K562 (cell line): ENCODE data around the gene MAP4K4. TPM values are rescaled to one million over a fixed set of nuclear protein-coding genes. Genes with fewer than 3 reads are reported as not detected.

Source experiments
- ATAC-seq: fragments of 200-7000 bp; cut with Tn5 transposase; 3 replicates; pipeline ENCODE4 v1.9.1; 2020; ENCODE audit warnings: moderate library complexity
- BruUV-seq: library from RNA; stranded (reverse); fragments of 400-500 nt; replicated peaks from 2 replicates; lab custom pipeline; 2021; lab: Mats Ljungman, UMichigan
- CTCF ChIA-PET: fragments of 300-600 bp; formaldehyde crosslinking; extraction: SDS; loops from one replicate; lab custom pipeline; 2021; ENCODE audit warnings: low intra/inter-chr PET ratio; lab: Yijun Ruan, JAX
- POLR2A ChIA-PET: fragments of 300-600, 350-650 bp; sonication (Branson Sonifier 250); formaldehyde crosslinking; extraction: SDS; loops from one replicate; lab custom pipeline; 2021; ENCODE audit warnings: antibody characterized with exemption, inconsistent platforms; lab: Yijun Ruan, JAX
- DNase-seq, 4 experiments: peaks; one replicate each; pipeline versions ENCODE4 v3.0.0 to v3.0.0-alpha.2; 2011 to 2018; ENCODE audit warnings: low spot score in 3 of 4, mixed read lengths in 3 of 4; ENCODE audit errors: extremely low read depth in 1 of 4
- FAIRE-seq: peaks from 2 replicates; lab custom pipeline; 2011; peaks lifted over from hg19 to GRCh38; lab: Jason Lieb, UNC
- H2AFZ ChIP-seq: 2 replicates; pipeline ENCODE4 v1.6.0; 2011; ENCODE audit warnings: low read depth, low read length, control low read depth, inconsistent platforms
- H3K27ac ChIP-seq: fragments of 200-600 bp; 3 replicates; pipeline ENCODE4 v1.8.0; 2011; ENCODE audit warnings: low read depth, mild to moderate bottlenecking, control low read depth, inconsistent platforms, low read length, moderate library complexity, mixed read lengths; ENCODE audit errors: extremely low read depth
- H3K27me3 ChIP-seq, 2 experiments: fragments of 300-600 bp in 1 of 2; 2 replicates in 1 of 2; 3 replicates in 1 of 2; pipeline versions ENCODE4 v1.6.0 to v1.8.0; 2011; ENCODE audit warnings: inconsistent platforms in 2 of 2, low read length in 2 of 2, mild to moderate bottlenecking in 1 of 2, mixed read lengths in 1 of 2, moderate library complexity in 1 of 2; ENCODE audit not compliant: control insufficient read depth in 2 of 2, insufficient read depth in 2 of 2
- H3K36me3 ChIP-seq: fragments of 300-600 bp; 3 replicates; pipeline ENCODE4 v1.8.0; 2011; ENCODE audit warnings: mild to moderate bottlenecking, low read length, inconsistent platforms; ENCODE audit not compliant: control insufficient read depth, insufficient read depth
- H3K4me1 ChIP-seq, 2 experiments: fragments of 200-600 bp in 1 of 2; replicated peaks in 1 of 2; 2 replicates in 1 of 2; 3 replicates in 1 of 2; pipeline versions ENCODE4 v1.5.1 to v1.8.0; 2011; ENCODE audit warnings: inconsistent platforms in 2 of 2, low read length in 2 of 2, mild to moderate bottlenecking in 1 of 2, mixed read lengths in 1 of 2, moderate library complexity in 1 of 2; ENCODE audit not compliant: control insufficient read depth in 2 of 2, insufficient read depth in 2 of 2
- H3K4me2 ChIP-seq: 2 replicates; pipeline ENCODE4 v1.6.1; 2011; ENCODE audit warnings: low read length, control low read depth, inconsistent platforms, mixed read lengths; ENCODE audit not compliant: insufficient read depth
- H3K4me3 ChIP-seq: fragments of 200-600 bp; sonication (generic), shearing (Covaris generic); 2 replicates; pipeline ENCODE4 v1.5.1; 2016; ENCODE audit warnings: control low read depth, inconsistent platforms
- H3K79me2 ChIP-seq: fragments of 200-600 bp; 3 replicates; pipeline ENCODE4 v1.8.0; 2011; ENCODE audit warnings: low read length, inconsistent platforms; ENCODE audit not compliant: control insufficient read depth, insufficient read depth
- H3K9ac ChIP-seq, 2 experiments: 2 replicates each; pipeline versions ENCODE4 v1.6.0 to v1.6.1; 2011; ENCODE audit warnings: low read depth in 2 of 2, low read length in 2 of 2, control low read depth in 1 of 2, inconsistent platforms in 1 of 2, mild to moderate bottlenecking in 1 of 2, mixed read lengths in 1 of 2; ENCODE audit not compliant: insufficient read depth in 1 of 2
- H3K9me1 ChIP-seq: one replicate; pipeline ENCODE4 v1.6.0; 2011; ENCODE audit warnings: inconsistent platforms, mild to moderate bottlenecking, low read length, moderate library complexity; ENCODE audit not compliant: control insufficient read depth, insufficient read depth
- H3K9me3 ChIP-seq: replicated peaks from 2 replicates; pipeline ENCODE4 v1.5.1; 2011; ENCODE audit warnings: low read depth, low read length, inconsistent platforms; ENCODE audit not compliant: control insufficient read depth, insufficient read depth
- H4K20me1 ChIP-seq: replicated peaks from 2 replicates; pipeline ENCODE4 v1.6.1; 2011; ENCODE audit warnings: low read length, inconsistent platforms, mixed read lengths; ENCODE audit not compliant: control insufficient read depth, insufficient read depth
- ARNT ChIP-seq, 2 experiments: fragments of 450-650 bp; IDR thresholded peaks; 2 replicates each; pipeline ENCODE4 v1.6.1; 2016; ENCODE audit warnings: mild to moderate bottlenecking in 1 of 2
- ELF4 ChIP-seq: fragments of 450-650 bp; formaldehyde crosslinking; IDR thresholded peaks from 2 replicates; pipeline ENCODE4 v1.4.0; 2022; ENCODE audit warnings: missing genetic modification characterization
- EP300 ChIP-seq: IDR thresholded peaks from 2 replicates; pipeline ENCODE4 v1.6.1; 2012; ENCODE audit warnings: low read length, improper control_type of control experiment
- FOS ChIP-seq: IDR thresholded peaks from 3 replicates; pipeline ENCODE4 v1.6.1; 2011; ENCODE audit not compliant: insufficient read length; ENCODE audit errors: extremely low read depth
- GABPB1 ChIP-seq: sonication (generic); formaldehyde crosslinking; IDR thresholded peaks from 2 replicates; pipeline ENCODE4 v1.8.0; 2022; ENCODE audit warnings: mild to moderate bottlenecking, missing genetic modification reagents
- HIVEP1 ChIP-seq: fragments of 250-450 bp; sonication (Bioruptor Pico); IDR thresholded peaks from 2 replicates; pipeline ENCODE4 v1.4.0; 2020; ENCODE audit warnings: mild to moderate bottlenecking
- HMG20B ChIP-seq: fragments of 250-450 bp; sonication (Bioruptor Pico); IDR thresholded peaks from 2 replicates; pipeline ENCODE4 v1.5.0; 2021; ENCODE audit warnings: mild to moderate bottlenecking
- KLF6 ChIP-seq: fragments of 250-450 bp; sonication (Bioruptor Pico); IDR thresholded peaks from 2 replicates; pipeline ENCODE4 v1.4.0; 2020; ENCODE audit warnings: mild to moderate bottlenecking, moderate library complexity, borderline replicate concordance
- MLX ChIP-seq, 2 experiments: fragments of 450-650 bp in 1 of 2; sonication (generic) in 1 of 2; formaldehyde crosslinking; conservative IDR thresholded peaks; 2 replicates each; pipeline versions ENCODE4 v1.4.0 to v1.8.1; 2020 to 2022; ENCODE audit warnings: mild to moderate bottlenecking in 1 of 2, missing genetic modification reagents in 1 of 2
- NR2C1 ChIP-seq, 2 experiments: fragments of 450-650 bp; IDR thresholded peaks; 2 replicates each; pipeline ENCODE4 v1.6.1; 2017; ENCODE audit warnings: mild to moderate bottlenecking in 2 of 2, antibody characterized with exemption in 1 of 2, inconsistent platforms in 1 of 2, missing compliant biosample characterization in 1 of 2, missing genetic modification characterization in 1 of 2
- SIRT6 ChIP-seq: IDR thresholded peaks from one replicate; pipeline ENCODE4 v1.6.1; 2012; ENCODE audit warnings: low read depth, mild to moderate bottlenecking, control low read depth, inconsistent platforms, low read length, moderate library complexity
- SIX5 ChIP-seq, 2 experiments: IDR thresholded peaks; 2 replicates each; pipeline ENCODE4 v1.6.1; 2011; ENCODE audit warnings: low read length in 2 of 2, borderline replicate concordance in 1 of 2, low read depth in 1 of 2, mild to moderate bottlenecking in 1 of 2, moderate library complexity in 1 of 2; ENCODE audit not compliant: insufficient read depth in 1 of 2
- TEAD4 ChIP-seq, 2 experiments: sonication (generic) in 1 of 2; formaldehyde crosslinking in 1 of 2; IDR thresholded peaks; 2 replicates each; pipeline versions ENCODE4 v1.6.1 to v1.8.0; 2012 to 2022; ENCODE audit warnings: borderline replicate concordance in 1 of 2, inconsistent platforms in 1 of 2, low read length in 1 of 2, mild to moderate bottlenecking in 1 of 2, missing genetic modification reagents in 1 of 2
- THRAP3 ChIP-seq: fragments of 450-650 bp; IDR thresholded peaks from 2 replicates; pipeline ENCODE4 v1.6.1; 2016; ENCODE audit warnings: mild to moderate bottlenecking, inconsistent platforms, borderline replicate concordance
- YY1 ChIP-seq, 3 experiments: IDR thresholded peaks; 2 replicates each; pipeline ENCODE4 v1.6.1; 2011; ENCODE audit warnings: low read length in 2 of 3, mild to moderate bottlenecking in 2 of 3, moderate library complexity in 2 of 3, borderline replicate concordance in 1 of 3, control low read depth in 1 of 3, low read depth in 1 of 3; ENCODE audit not compliant: insufficient read depth in 3 of 3, insufficient replicate concordance in 2 of 3, control insufficient read depth in 1 of 3, insufficient read length in 1 of 3; ENCODE audit errors: extremely low read depth in 1 of 3
- ZBTB34 ChIP-seq: fragments of 250-450 bp; sonication (Bioruptor Pico); IDR thresholded peaks from 2 replicates; pipeline ENCODE4 v1.8.0; 2021; ENCODE audit warnings: mild to moderate bottlenecking, moderate library complexity
- ZNF224 ChIP-seq: sonication (generic); formaldehyde crosslinking; IDR thresholded peaks from 2 replicates; pipeline ENCODE4 v1.8.0; 2022; ENCODE audit warnings: mild to moderate bottlenecking, missing genetic modification reagents
- ZNF398 ChIP-seq: fragments of 250-450 bp; sonication (Bioruptor Pico); IDR thresholded peaks from 2 replicates; pipeline ENCODE4 v1.8.0; 2021; ENCODE audit warnings: moderate library complexity, mild to moderate bottlenecking, inconsistent platforms
- ZNF696 ChIP-seq: fragments of 250-450 bp; sonication (Bioruptor Pico); conservative IDR thresholded peaks from 2 replicates; pipeline ENCODE4 v1.4.0; 2020; ENCODE audit warnings: mild to moderate bottlenecking, moderate library complexity
- WGBS: fragments of 100-300 bp; shearing (Covaris generic); methylation state at CpG from one replicate; pipeline ENCODE4 v1.1.6; 2016; ENCODE audit warnings: low coverage, mixed read lengths; ENCODE audit not compliant: insufficient coverage; ENCODE audit errors: missing lambda C conversion rate; 5-methylcytosine and 5-hydroxymethylcytosine counted together
- in situ Hi-C: fragments of 300-500 bp; cut with MboI; formaldehyde crosslinking; loops from 4 replicates; pipeline ENCODE4 v1.15.0; 2018; ENCODE audit warnings: inconsistent platforms, mixed read lengths
- intact Hi-C: fragments of 100-400 bp; cut with micrococcal nuclease; formaldehyde crosslinking; loops from 2 replicates; pipeline ENCODE4 v1.14.2; 2022
- polyA plus RNA-seq, 8 experiments: library from polyadenylated mRNA; depleted of rRNA in 4 of 8; stranded (reverse) in 5 of 8; unstranded in 3 of 8; fragments of >200 nt; fragmentation: Nextera tagmentation in 2 of 8; fragmentation: Illumina TruSeq in 1 of 8; extraction: Ambion mirVana in 2 of 8; extraction: Trizol in 1 of 8; gene quantifications; 2 replicates each; pipeline versions ENCODE4 v1.2.1 to v1.2.3, GENCODE V29; 2011 to 2014; ENCODE audit warnings: inconsistent platforms in 1 of 8, missing spikeins in 1 of 8
- total RNA-seq, 7 experiments: library from RNA; depleted of rRNA in 6 of 7; stranded (reverse); fragments of >200 nt in 6 of 7; fragmentation: Illumina TruSeq in 2 of 7; extraction: Trizol in 2 of 7; gene quantifications; 2 replicates each; pipeline versions ENCODE4 v1.2.1 to v1.2.3, GENCODE V29; 2011 to 2021; ENCODE audit warnings: low replicate concordance in 1 of 7

Gene MAP4K4
- total and polyA plus RNA-seq, 9 of the 15 experiments (the other 6 are each of a cell fraction or from before 2014, with no cell fraction given), result 7.6 to 76.4 (median 50.6) TPM

GRCh38 chr2:101750688-101751087 lies 53.2 kb downstream of the MAP4K4 start:
- Histone ChIP-seq H2AFZ (no peak overlapping the region), H3K4me1 (peaks cover 7 to 29% of the 10 kb centered on the region in 2 experiments; a peak in 4 of 5 replicates), H4K20me1 (peaks cover 6% of the 10 kb centered on the region), H3K9me3 (no peaks in the 10 kb centered on the region), H3K4me3 (no peak overlapping the region), H3K27ac (no peak overlapping the region), H3K79me2 (peaks cover 65% of the 10 kb centered on the region), H3K9ac (no peak overlapping the region), H3K36me3 (no peaks in the 10 kb centered on the region), H3K4me2 (no peak overlapping the region), H3K27me3 (no peaks in the 10 kb centered on the region), H3K9me1 (no peaks in the 10 kb centered on the region)
- FAIRE-seq (no peak), DNase-seq (no peak), ATAC-seq (no peak)
- in situ Hi-C loops, result no loop called here
- intact Hi-C loops, result loop anchor here (5.0 kb wide), 1 partner anchor 43 kb away; no protein-coding TSS in a partner anchor
- TF ChIP-seq KLF6 (CRISPR knock-in tag) (no peak), SIRT6 (no peak), FOS (no peak), TEAD4 (IDR thresholded peaks at IDR 0.05; ENCODE audit: low read length) (no peak), TEAD4 (CRISPR knock-in tag; IDR thresholded peaks at IDR 0.05; ENCODE audit: borderline replicate concordance) (no peak), NR2C1 (IDR thresholded peaks at IDR 0.05) (no peak), NR2C1 (tag; IDR thresholded peaks at IDR 0.05) (no peak), MLX (CRISPR knock-in tag; conservative IDR thresholded peaks at IDR 0.05) (no peak), HIVEP1 (no peak), SIX5 (IDR thresholded peaks at IDR 0.05; ENCODE audit: borderline replicate concordance in 1 of 2, insufficient read depth in 1 of 2, low read depth in 1 of 2, low read length in 2 of 2) (no peak), ZNF696 (no peak), ARNT (IDR thresholded peaks at IDR 0.05) (no peak), ZBTB34 (CRISPR knock-in tag) (no peak), THRAP3 (no peak), EP300 (no peak), ZNF224 (CRISPR knock-in tag) (no peak), YY1 (IDR thresholded peaks at IDR 0.05; ENCODE audit: borderline replicate concordance in 1 of 3, control insufficient read depth in 1 of 3, extremely low read depth in 1 of 3, insufficient read depth in 3 of 3, insufficient read length in 1 of 3, insufficient replicate concordance in 2 of 3, low read depth in 1 of 3, low read length in 2 of 3) (no peak), ZNF398 (CRISPR knock-in tag) (no peak), ELF4 (CRISPR knock-in tag) (no peak), HMG20B (no peak), GABPB1 (CRISPR knock-in tag) (no peak)
- 60% methylated on average over 3 of the region's 3 CpGs for WGBS
- ChIA-PET CTCF (no interaction called here), POLR2A (interaction anchor here (1.0 kb wide), 1 partner anchor 20 kb away, joined by 4 read pairs; no protein-coding TSS in a partner anchor)
- BruUV-seq, result no TSS peak
